Stimulated activated CD4-positive, alpha-beta T cell treated with anti-CD3 and anti-CD28 coated beads, Interleukin-12 subunit alpha, Interleukin-12 subunit beta, amount 100 ng/mL, for 24 hours (primary cell): ENCODE results near the gene GPR141.

Experiments
- DNase-seq, 2 experiments: peaks; one replicate each; pipeline ENCODE4 v3.0.0-alpha.2; 2020; ENCODE audit warnings: low read depth in 2 of 2

GPR141 gene, protein sequence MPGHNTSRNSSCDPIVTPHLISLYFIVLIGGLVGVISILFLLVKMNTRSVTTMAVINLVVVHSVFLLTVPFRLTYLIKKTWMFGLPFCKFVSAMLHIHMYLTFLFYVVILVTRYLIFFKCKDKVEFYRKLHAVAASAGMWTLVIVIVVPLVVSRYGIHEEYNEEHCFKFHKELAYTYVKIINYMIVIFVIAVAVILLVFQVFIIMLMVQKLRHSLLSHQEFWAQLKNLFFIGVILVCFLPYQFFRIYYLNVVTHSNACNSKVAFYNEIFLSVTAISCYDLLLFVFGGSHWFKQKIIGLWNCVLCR

DNA sequence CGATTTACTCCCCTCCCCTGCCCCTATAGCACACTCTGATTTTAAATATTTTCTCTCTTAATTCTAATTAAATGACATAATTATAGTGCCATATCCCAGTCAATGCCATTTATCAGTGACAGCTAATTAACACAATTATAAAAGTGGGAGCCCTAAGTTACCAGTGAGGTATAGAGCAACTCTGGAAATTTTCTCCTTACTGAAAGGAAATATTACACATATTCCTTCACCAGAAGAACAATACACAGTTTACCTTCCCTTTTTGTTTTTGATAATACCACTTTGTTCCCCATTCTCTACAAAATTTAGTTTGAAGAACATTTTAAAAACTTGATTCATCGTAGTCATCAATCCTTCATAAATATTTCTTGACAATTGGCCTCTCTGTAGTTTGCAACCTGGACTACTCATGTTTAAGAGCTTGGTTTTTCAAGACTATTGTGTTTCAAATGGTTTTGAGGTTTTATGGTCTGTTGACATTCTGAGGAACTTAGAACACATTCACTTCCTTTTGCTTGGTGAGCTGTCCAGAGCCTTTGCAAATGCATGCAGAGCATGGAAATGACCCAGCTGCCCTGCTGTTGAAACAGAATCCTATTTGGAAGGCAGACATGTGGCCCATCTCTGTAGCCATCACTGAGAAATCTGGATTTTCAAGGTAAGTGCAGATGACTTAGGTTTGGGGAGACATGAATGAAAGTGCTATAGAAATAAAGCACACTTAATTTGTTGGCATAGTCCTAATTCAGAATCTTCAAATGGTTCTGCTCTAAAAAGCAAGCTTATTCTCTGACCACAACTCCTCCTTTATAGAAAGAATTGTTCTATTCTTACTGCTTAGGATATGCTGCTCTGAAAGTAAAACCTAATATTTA, at the start of gene GPR141:
Gene GPR141, plus strand, starts transcription at position 521 of the 875 bp plus-strand sequence. CDS start 56,628 bp downstream, outside the sequence.
- no peak for DNase-seq

DNA sequence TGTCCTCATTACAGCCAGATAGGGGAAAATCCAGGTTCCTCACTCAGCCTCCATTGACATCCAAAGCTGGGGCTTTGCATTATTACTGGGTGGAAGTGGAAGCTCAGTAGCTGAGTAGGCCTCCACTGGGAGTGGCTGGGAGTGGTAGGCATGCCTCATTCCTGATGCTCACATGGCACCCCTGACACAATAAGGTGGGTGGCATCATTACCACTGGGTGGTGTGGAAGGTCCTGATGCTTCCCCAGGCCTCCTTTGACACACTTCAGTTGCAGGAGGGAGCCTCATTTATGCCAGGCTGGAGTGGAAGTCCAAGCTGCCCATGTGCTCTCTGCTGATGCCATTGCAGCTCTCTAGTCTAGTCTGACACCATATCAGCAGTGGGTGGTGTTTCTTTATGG, 48.2 kb upstream of the GPR141 start:
- no peak for DNase-seq

DNA sequence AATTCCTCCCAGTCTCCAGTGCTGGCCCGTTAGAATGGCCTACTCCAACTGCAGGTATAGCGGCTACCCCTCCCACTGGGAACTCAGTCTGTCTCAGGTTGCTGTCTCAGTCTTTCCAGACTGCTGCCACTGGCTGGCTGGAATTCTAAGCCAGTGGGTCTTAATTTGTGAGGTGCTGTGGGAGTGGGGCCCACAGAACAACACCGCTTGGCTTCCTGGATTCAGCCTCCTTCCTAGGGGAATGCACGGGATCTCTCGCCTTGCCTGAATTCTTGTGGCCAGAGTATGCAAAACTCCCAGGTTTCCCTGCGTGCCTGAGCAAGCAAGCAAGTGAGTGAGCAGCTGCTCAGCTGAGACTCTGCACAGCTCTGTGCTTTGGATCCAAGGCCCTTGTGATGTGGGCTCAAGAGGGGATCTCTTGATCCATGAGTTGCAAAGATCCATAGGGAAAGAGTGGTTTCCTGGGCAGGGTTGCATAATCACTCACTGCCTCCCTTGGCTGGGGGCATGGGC, 41.5 kb upstream of the GPR141 start:
- DNase-seq: no peak

DNA sequence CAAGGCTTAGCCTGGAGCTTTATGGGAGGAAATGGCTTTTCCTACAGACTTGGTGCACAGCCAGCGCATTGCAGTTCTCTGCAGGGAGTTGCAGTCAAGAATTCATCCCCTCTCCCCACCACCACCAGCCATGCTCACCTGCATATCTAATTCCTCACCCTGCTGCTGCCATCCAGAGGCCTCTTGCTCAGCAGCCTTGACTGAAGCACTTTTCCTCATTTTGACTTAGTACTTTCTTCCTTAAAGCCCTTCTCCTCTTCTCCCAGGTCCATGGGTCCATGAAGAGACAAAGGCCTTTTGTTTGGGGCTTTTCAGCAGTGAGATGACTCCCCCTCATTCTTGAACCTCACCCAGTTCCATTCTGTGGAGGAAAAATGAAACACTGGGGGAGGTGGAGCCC, 39.7 kb upstream of the GPR141 start:
- no peak for DNase-seq

DNA sequence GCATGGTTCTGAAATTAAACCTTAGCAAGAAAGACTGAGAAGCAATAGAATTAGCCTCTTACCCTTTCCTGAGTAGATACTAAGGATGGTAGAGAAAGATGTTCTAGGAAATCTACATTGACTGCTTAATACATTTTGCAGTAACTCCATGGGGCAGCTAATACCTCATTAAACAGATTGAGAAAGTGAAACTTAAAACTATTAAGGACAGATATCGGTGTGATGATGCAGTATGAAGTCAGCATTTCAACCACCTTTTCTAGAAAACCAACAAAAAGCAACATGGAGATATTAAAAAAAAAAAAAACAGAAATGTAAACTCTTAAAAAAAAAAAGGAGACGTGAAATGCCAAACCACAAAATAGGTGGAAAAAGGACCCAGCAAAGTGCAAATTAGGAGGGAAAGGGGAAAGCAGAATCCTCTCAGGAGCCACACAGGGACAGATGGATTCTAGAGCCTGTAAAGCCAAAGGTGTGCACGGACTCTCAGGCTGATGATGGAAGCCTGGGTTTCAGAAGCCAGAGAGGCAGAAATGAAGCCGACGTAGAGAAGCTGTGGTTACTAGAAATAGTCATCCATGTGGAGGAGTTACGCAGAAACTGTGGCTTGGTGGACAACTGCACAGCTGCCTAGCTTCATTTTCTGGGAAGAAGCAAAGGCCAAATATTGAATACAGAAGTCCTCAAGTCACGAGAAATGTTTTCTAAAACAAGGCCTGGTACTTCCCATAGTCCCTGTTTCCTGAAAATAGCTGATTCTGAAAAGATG, 38.1 kb upstream of the GPR141 start:
- no peak for DNase-seq

DNA sequence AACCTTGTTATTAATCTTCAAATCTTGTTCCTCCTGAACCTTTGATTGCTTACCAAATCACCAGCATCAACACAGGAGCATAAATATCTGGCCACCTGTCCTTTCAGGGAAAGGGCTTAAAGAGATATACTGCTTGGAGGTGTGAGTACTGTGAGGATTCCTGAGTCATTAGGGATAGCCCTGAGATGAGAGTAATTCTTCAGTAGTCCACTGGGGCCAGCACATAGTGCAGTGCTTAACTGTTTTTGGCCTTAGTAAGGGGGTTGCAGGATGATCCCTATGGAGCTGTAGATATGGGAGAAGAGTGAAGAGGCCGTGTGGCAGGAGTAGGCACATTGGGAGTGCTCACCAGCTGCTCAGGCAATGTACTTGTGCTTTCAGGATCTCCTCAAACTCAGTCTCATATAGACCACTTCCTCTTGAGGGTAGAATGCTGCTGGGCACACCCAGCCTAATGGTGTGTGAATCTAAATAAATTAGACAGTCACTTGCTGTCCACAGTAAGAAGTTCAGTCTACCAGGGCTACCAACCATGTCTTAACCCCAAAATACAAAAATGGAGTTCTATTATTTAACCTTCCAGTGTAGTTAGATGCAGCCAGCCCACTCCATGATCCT, 26.5 kb upstream of the GPR141 start:
- no peak for DNase-seq

DNA sequence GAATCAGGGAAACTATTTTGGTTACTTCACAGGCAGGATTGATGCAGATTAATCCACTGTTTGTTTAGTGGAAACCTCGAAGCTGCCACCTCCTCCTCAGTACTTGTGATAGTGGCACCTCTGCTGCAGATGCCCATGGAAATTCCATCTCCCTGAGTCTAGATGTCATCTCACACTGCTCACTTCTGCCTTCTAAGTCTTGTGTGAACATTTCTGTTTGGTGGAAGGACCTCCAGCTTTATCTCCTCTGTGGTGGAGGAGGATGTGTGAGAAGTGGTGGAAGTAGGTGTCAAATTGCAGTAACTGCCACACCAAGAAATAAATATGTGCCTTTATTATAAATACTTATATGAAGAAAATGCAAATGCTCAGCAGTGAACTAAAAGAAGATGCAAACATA, 25.8 kb upstream of the GPR141 start:
- no peak for DNase-seq

DNA sequence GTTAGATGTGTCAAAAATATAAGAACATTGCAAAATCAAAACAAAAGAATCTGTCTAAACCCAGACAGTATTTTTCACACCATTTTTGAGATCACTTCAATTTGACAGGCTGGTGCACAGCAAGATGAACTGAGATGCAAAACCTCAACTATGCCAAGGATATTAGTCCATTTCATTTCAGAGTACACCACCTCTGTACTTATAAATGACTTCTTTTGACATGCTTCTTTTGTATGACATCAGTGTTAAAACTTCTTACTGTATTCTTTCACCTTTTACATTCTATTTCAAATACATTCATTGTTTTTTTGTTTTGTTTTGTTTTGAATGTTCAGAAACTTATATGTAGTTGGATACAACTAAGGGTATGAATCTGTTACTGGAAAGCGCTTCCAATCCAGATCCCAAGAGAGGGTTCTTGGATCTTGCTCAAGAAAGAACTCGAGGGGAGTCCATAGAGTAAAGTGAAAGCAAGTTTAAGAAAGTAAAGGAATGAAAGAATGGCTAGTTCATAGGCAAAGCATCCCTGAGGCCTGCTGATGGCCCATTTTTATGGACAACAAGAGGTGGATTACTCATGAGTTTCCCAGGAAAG, 23.5 kb upstream of the GPR141 start:
- DNase-seq: no peak

DNA sequence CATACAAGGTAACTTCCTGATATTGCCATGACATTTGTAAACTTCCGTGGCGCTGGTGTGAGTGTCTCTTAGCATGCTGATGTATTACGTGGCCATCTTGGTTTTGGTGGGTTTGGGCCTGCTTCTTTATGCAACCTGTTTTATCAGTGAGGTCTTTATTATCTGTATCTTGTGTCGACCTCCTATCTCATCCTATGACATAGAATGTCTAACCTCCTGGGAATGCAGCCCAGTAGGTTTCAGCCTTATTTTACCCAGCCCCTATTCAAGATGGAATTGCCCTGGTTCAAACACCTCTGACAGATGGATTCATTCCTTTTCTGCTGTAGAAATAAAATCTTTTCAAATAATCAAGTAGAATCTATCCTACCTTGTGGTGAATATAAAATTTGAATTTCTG, 23.0 kb upstream of the GPR141 start:
- DNase-seq: no peak

DNA sequence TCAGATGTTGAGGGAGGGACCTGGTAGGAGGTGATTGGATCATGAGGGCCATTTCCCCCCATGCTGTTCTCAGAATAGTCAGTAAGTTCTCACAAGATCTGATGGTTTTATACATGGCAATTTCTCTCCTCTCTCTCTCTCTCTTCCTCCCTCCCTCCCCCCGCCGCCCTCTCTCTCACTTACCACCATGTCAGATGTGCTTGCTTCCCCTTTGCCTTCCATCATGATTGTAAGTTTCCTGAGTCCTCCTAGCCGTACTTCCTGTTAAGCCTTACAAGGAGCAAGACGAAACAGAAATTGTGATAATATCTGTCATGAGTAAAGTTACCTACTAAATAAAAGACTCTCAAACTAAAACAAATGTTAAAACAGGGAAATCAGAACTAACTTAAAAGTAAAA, 19.9 kb upstream of the GPR141 start:
- no peak for DNase-seq

DNA sequence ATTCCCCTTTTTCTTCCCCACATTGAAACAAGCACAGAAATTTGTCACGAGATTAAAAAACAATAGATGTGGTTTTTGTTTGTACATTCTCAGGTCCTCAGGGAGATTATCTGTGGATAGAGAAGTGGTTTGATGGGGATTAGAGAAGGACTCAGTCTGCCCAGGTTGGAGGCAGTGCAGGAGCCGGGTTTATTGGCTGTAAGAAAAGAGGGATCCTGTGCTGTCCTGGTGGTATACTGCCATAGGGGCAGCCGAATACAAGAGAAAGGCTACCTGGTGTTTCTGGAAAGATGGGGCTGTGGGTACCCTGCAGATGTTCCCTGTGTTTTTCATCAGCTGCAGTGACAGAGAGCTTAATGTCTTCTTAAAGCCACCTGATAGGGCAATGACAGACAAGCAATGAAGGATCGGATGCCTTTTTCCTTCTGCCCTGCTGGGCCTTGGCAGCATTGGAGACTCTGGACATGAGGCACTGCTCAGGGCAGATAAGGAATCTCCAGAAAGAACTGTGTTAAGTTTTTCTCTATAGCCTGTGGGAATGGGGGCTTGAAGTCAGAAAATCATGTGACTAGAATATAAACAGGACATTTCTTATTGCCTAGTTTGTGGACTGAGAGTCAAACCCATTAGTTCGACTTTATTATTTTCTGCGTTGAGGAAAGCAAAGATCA, 18.1 kb upstream of the GPR141 start:
- no peak for DNase-seq

DNA sequence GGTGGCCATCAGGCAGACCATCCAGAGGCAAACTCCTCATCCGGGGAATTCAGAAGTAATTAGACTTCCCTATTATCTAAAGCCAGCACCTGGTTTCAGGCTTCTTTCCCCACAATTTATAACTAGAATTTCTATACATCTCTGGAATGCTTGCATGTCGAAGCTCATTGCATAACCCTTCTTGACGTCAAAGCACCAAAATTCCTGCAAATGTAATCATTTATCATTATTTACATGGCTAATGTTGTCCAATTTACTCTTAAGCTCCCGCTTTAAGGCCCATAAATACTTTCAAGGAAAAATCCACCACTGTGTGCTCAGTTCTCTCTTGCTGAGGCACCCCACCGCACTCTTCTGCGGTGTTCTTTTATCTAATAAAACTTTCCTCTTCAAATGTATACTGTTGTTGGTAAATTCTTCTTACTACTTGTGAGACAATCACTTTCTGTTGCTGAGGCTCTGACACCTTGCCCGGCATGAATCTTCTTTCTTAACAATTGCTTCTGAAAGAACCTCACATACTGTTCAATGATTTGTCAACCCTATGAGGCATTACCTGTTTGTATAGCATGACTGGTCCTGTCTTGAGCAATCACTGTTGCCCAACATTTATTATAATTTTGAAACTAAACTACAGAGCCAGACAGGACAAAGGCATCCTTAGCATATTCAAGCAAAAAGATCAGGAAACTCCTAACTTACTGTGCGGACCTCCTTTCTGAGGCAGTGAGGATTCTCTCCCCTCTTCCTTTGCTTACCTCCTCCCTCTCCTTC, 17.4 kb upstream of the GPR141 start:
- no peak for DNase-seq

DNA sequence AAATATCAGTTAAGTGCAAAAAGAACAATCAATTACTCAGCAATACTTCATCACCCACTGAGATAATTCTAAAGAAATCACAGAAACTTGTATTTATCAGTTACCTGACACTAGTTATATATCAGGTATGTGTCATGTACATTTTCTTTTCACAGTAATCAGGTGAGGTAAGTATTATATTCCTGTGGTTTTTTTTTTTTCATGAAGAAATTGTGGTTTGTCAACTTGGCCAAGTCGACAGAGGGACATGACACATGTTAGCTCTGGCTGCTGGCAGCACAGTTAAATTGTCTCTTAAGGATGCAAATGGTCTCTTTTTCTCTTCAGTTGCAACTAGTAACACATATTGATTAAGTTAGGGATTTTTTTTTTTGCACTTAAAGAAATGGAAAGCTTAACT, 13.7 kb upstream of the GPR141 start:
- no peak for DNase-seq

DNA sequence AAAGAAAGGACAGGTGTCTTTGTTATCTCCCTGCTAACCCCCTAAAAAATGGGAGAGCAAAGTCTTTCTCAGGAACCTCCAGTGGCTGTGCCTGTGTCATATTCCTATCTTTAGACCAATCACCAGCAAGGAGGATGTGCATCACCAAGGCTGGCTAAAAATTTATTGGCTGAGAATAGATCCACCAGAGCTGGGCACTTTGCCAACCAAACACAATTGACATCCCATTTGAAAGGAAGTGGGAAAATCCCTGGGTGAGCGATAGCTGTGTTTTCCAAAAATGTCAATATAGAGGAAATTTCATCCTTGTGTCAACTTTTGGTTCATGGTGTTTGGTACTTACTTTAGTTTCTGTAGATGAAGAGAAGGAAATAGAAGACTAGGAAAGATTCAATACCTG, 13.1 kb upstream of the GPR141 start:
- no peak for DNase-seq

DNA sequence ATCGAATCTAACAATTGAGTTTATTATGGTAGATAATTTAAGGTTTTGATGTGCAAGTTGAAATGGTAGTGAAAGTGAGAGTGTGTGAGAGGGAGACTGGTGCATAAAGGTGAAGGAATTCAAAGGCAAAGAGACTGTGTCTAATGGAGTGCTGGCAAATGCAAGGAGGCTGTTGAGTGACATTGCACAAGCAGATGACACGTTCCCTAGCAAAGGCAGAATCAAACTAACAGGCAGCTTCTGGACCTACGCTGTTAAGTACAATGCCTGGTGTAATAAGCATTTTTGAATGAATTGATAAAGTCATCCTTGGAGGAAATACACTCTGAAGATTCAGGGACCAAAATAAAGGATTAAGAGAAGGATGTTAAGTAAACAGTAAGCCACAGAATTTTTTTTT, 11.7 kb upstream of the GPR141 start:
- no peak for DNase-seq

DNA sequence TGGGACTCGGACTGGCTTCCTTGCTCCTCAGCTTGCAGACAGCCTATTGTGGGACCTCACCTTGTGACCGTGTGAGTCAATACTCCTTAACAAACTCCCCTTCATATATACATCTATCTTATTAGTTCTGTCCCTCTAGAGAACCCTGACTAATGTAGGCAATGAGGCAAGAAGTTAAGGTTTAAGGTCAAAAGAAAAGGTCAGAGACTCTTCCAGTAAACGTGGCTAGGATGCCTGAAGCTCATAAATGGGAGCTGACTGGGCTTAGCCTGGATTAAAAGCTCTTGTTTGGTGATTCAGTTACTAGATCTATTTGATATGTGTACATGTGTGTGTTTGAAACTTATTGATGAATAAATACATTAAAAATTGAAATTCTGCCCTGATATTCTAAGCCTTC, 10.6 kb upstream of the GPR141 start:
- DNase-seq: no peak

DNA sequence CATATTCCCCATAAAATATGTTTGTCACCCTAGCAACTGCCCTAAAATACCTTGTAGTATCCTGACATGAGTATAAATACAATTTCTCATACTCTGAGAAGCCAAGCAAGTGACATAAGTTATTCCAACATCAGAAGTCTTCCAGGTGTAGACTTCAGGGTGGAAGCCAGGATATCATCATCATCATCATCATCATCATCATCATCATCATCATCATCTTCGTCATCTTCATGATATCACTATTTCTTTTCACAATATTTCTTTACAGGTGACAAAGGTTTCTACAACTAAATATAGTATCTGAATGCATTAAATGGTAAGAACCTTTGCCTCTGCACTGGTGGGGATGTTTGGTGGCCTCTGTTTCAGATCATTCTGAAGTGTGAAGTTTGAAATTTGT, 10.0 kb upstream of the GPR141 start:
- no peak for DNase-seq

DNA sequence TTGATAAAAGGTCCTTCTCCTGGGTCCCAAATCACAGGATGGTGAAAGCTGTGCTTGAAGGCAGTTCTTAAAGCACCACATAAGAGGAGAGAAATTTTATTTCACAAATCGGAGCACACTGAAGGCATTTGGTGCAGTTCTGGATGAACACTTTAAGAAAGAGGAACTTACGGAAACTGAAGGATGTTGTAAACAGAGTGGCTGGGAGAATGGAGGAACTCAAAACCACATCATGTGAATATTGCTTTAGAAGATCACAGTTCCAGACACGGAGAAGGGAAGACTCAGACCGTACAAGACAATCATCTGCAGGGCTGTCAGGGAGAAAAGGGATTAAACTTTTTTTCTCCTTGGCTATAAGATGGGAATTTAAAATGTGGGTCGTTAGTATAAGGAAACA, 9.0 kb upstream of the GPR141 start:
- DNase-seq: no peak

DNA sequence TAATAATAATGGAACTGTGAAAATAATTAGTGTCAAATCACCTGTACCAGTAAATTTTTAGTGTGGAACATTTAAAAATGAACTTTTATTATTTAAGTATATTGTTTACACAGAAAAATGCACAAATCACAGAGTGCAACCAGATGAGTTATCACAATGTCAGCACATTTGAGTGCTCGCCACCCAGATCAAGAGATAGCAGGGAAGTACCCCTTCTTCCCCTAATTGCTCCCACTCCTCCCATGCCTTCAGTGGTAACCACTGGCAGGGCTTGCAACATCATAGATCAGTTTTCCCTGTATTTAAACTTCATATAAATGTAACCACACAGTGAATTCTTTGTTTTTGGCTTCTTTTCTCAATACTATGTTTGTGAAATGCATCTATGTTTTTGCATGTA, 7.8 kb upstream of the GPR141 start:
- no peak for DNase-seq

DNA sequence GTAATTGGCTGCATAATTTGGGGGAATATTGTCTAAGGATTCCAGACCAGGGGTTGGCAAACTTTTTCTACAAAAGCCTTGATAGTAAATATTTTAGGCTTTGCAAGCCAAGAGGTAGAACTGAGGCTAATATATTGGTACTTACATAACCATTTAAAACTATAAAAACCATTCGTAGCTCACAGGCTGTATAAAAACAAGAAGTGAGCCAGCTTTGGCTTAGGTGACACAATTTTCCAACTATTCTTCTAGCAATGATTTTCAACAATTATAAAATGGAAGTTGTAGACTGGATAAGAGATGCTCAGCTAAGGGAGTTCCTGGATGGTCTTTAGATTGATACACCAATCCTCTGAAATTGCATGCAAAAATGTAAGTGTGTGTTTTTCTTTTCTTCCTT, 1.4 kb downstream of the GPR141 start:
- no peak for DNase-seq
